RWPE1 (cell line): ENCODE results near the gene SLC4A7.

Source experiments
- CTCF ChIA-PET: fragments of 350-600 bp; sonication (Branson Sonifier 250); formaldehyde crosslinking; extraction: SDS; loops from one replicate; lab custom pipeline; 2021; lab: Yijun Ruan, JAX
- POLR2A ChIA-PET: fragments of 400-600 bp; formaldehyde crosslinking; extraction: SDS; loops from one replicate; lab custom pipeline; 2020; ENCODE audit warnings: antibody characterized with exemption; ENCODE audit not compliant: low non-redundant PET; lab: Yijun Ruan, JAX
- DNase-seq: peaks from one replicate; pipeline ENCODE4 v3.0.0; 2012; ENCODE audit warnings: low spot score
- H3K27ac ChIP-seq: fragments of 450-650 bp; 2 replicates; pipeline ENCODE4 v1.5.1; 2017
- CTCF ChIP-seq: fragments of 450-650 bp; conservative IDR thresholded peaks from 2 replicates; pipeline ENCODE4 v1.5.1; 2017; ENCODE audit warnings: low read depth, mild to moderate bottlenecking

The SLC4A7 gene

DNA sequence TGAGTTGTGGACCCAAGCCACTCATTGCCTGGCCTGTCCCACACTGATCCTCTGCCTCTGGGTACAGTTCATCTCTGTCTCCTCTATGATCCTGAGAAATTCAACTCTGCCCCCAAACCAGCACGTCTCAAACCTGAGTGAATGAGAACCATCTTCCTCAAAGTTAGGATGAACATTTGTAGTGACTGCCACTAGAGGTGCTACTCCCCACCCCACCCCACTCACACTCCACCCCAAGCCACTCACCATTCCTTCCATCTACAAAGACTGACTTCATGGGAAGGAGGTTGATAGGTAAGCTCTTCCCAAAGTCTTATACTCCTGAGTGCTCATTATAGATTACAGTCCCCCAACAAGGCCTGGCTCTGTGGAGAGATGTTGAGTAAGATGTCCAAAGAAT is 158.8 kb downstream of the SLC4A7 start:
- no peak overlapping the region for H3K27ac ChIP-seq
- CTCF ChIA-PET = no interaction called here
- TF ChIP-seq CTCF = no peak
- POLR2A ChIA-PET = no interaction called here
- no peak for DNase-seq

GRCh38 chr3:27324686-27325085 is 159.5 kb downstream of the SLC4A7 start:
- POLR2A ChIA-PET = no interaction called here
- no peak for DNase-seq
- H3K27ac ChIP-seq = no peak overlapping the region
- CTCF ChIA-PET = no interaction called here
- TF ChIP-seq CTCF = no peak

DNA sequence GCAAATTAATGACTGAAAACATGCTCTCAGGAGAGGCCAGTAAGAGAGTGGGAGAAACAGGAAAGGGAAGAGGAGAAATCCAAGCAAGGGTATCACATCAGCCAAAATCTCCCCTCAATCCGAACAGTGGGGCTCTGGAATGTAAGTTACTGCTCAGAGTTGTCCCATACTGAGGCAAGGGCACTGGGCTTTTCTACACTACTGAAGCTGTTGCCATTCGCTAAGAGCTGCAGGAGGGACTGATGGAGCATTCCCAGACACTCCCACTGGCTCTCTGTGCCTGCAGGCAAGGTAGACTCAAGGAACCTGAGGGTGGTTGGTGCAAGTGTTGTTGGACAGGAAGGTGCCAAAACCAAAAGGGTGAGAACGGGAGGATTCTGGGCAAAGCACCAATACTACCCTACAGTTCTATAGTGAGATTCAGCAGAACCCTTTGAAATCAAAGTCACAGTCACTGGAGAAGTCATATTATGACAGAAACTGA is 161.1 kb downstream of the SLC4A7 start:
- TF ChIP-seq CTCF = no peak
- CTCF ChIA-PET = no interaction called here
- no peak overlapping the region for H3K27ac ChIP-seq
- DNase-seq = no peak
- POLR2A ChIA-PET = no interaction called here
